Mucosa of rectum (tissue), 2 donors: ENCODE measurements around the gene TMEM200C.

Experiments used
- H3K27ac ChIP-seq, 2 donors: one replicate each; pipeline ENCODE4 v1.7.0; 2013; ENCODE audit warnings: inconsistent platforms in 2 of 2, low read depth in 2 of 2, low read length in 2 of 2
- H3K27me3 ChIP-seq, 2 donors: one replicate each; pipeline ENCODE4 v1.7.0; 2013; ENCODE audit warnings: low read length in 2 of 2; ENCODE audit not compliant: control insufficient read depth in 2 of 2, insufficient read depth in 2 of 2
- H3K36me3 ChIP-seq, 2 donors: one replicate each; pipeline ENCODE4 v1.7.0; 2013; ENCODE audit warnings: low read length in 2 of 2; ENCODE audit not compliant: control insufficient read depth in 2 of 2, insufficient read depth in 2 of 2
- H3K4me1 ChIP-seq, 2 donors: one replicate each; pipeline ENCODE4 v1.7.0; 2013; ENCODE audit warnings: low read length in 2 of 2, mild to moderate bottlenecking in 1 of 2; ENCODE audit not compliant: control insufficient read depth in 2 of 2, insufficient read depth in 2 of 2
- H3K4me3 ChIP-seq, 2 donors: one replicate each; pipeline ENCODE4 v1.7.0; 2013; ENCODE audit warnings: low read length in 2 of 2
- H3K9ac ChIP-seq, 2 donors: one replicate each; pipeline ENCODE4 v1.7.0; 2013; ENCODE audit warnings: low read length in 2 of 2, low read depth in 1 of 2, mild to moderate bottlenecking in 1 of 2
- H3K9me3 ChIP-seq, 2 donors: one replicate each; pipeline ENCODE4 v1.7.0; 2013; ENCODE audit warnings: low read length in 2 of 2; ENCODE audit not compliant: control insufficient read depth in 2 of 2
- donor health status: healthy.
- donor health status: Normal muscosa, but diverticular disease.

The TMEM200C gene

GRCh38 chr18:5914951-5915350 is 19.6 kb upstream of the TMEM200C start:
- H3K4me1 ChIP-seq: no peaks in the 10 kb centered on the region
- peaks cover 0 to 4% of the 10 kb centered on the region in 2 donors for H3K27me3 ChIP-seq
- no peak overlapping the region for H3K4me3 ChIP-seq

GRCh38 chr18:5914016-5914415 is 18.7 kb upstream of the TMEM200C start:
- no peaks in the 10 kb centered on the region for H3K9me3 ChIP-seq
- H3K27ac ChIP-seq: no peak overlapping the region
- peaks cover 0 to 4% of the 10 kb centered on the region in 2 donors for H3K27me3 ChIP-seq
- no peaks in the 10 kb centered on the region for H3K4me1 ChIP-seq
- H3K9ac ChIP-seq: no peak overlapping the region
- H3K4me3 ChIP-seq: no peak overlapping the region
- no peaks in the 10 kb centered on the region for H3K36me3 ChIP-seq

More at GRCh38 chr18:5914951-5915350, 19.6 kb upstream of the TMEM200C start:
- H3K27ac ChIP-seq: no peak overlapping the region
- no peak overlapping the region for H3K9ac ChIP-seq
- no peaks in the 10 kb centered on the region for H3K9me3 ChIP-seq
- H3K36me3 ChIP-seq: no peaks in the 10 kb centered on the region

DNA sequence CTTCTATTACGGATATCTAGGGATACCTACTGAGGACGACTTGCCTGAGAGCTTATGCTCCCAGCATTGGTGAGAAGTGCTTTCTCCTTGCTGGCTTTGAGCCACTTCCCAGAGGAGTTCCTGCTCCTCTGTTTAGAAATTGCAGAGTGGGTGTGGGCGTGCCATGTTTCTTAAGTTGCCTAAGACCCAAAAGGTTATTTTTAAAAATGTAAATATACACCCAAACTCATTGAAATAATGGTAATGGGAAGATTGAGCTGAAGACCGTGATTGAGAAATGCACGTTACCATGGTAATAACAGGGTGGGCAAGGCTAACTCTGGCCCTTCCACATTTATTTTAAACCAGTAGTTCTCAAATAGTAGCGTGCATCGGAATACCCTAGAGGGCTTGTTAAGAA is 17.2 kb upstream of the TMEM200C start:
- H3K4me1 ChIP-seq: no peaks in the 10 kb centered on the region
- H3K4me3 ChIP-seq: no peak overlapping the region
- H3K36me3 ChIP-seq: no peaks in the 10 kb centered on the region
- H3K27me3 ChIP-seq: peaks cover 0 to 4% of the 10 kb centered on the region in 2 donors
- no peaks in the 10 kb centered on the region for H3K9me3 ChIP-seq
- H3K9ac ChIP-seq: no peak overlapping the region
- H3K27ac ChIP-seq: no peak overlapping the region

GRCh38 chr18:5909125-5909524 is 13.8 kb upstream of the TMEM200C start:
- H3K4me3 ChIP-seq: no peak overlapping the region
- no peak overlapping the region for H3K9ac ChIP-seq
- H3K27ac ChIP-seq: no peak overlapping the region
- H3K36me3 ChIP-seq: no peaks in the 10 kb centered on the region
- H3K9me3 ChIP-seq: no peaks in the 10 kb centered on the region
- H3K27me3 ChIP-seq: no peaks in the 10 kb centered on the region
- no peaks in the 10 kb centered on the region for H3K4me1 ChIP-seq

DNA sequence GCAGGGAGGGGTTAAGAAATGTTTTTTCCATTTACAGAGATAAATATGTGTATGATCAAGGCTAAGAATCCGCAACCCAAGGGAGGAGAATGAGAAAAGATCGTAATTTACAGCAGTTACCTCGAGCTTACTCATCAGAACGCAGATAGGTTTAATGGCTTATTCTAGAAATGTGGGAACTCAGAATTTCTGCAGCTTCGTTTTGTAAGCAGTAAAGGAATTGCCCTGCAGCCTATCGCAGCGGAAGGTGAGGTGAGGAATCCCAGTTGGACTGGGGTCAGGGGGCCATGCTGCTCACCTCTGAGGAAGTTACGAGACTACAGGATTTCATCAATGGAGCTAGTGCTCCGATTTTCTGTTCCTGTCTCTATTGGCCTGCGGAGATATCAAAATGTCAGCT is 8.1 kb upstream of the TMEM200C start:
- peaks cover 0 to 2% of the 10 kb centered on the region in 2 donors for H3K27me3 ChIP-seq
- H3K9ac ChIP-seq: no peak overlapping the region
- no peaks in the 10 kb centered on the region for H3K4me1 ChIP-seq
- H3K4me3 ChIP-seq: no peak overlapping the region
- no peaks in the 10 kb centered on the region for H3K9me3 ChIP-seq
- H3K27ac ChIP-seq: no peak overlapping the region
- no peaks in the 10 kb centered on the region for H3K36me3 ChIP-seq

GRCh38 chr18:5900262-5900661 is 4.9 kb upstream of the TMEM200C start:
- no peak overlapping the region for H3K27ac ChIP-seq
- no peaks in the 10 kb centered on the region for H3K9me3 ChIP-seq
- H3K36me3 ChIP-seq: no peaks in the 10 kb centered on the region
- H3K9ac ChIP-seq: no peak overlapping the region
- H3K4me3 ChIP-seq: no peak overlapping the region
- peaks cover 0 to 2% of the 10 kb centered on the region in 2 donors for H3K4me1 ChIP-seq
- peaks cover 14 to 15% of the 10 kb centered on the region in 2 donors for H3K27me3 ChIP-seq

DNA sequence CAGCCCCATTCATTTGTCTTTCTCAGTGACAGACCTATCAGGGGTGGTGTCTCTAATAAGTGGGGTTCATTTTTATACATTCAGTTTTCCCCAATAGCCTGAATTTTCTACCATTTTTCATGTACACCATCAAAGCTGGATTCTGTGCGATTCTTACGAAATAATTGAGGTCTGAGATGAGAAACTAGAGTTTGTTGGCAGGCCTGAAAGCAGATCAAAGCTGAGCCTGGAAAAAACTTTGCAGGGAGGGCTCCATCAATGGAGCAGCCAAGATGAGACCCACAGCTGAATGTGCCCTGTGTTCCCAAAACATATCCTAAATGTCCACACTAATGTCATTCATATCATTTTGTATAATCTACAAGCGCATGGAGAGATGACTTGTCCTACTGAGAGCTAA is 4.5 kb upstream of the TMEM200C start:
- peaks cover 0 to 2% of the 10 kb centered on the region in 2 donors for H3K4me1 ChIP-seq
- H3K9me3 ChIP-seq: no peaks in the 10 kb centered on the region
- H3K9ac ChIP-seq: no peak overlapping the region
- no peak overlapping the region for H3K27ac ChIP-seq
- no peak overlapping the region for H3K4me3 ChIP-seq
- H3K36me3 ChIP-seq: no peaks in the 10 kb centered on the region
- peaks cover 14 to 15% of the 10 kb centered on the region in 2 donors for H3K27me3 ChIP-seq

- Histone ChIP-seq H3K4me1 (peaks cover 0 to 2% of the 10 kb centered on the region in 2 donors), H3K27ac (no peak overlapping the region), H3K36me3 (no peaks in the 10 kb centered on the region), H3K9me3 (no peaks in the 10 kb centered on the region), H3K9ac (no peak overlapping the region), H3K27me3 (peaks cover 39 to 45% of the 10 kb centered on the region in 2 donors), H3K4me3 (peak overlapping the region; percentile 26 to 41)
Observed at GRCh38 chr18:5895876-5896740, 786 bp upstream of the TMEM200C start.

- Histone ChIP-seq H3K4me1 (peaks cover 0 to 2% of the 10 kb centered on the region in 2 donors), H3K36me3 (no peaks in the 10 kb centered on the region), H3K9ac (no peak overlapping the region), H3K4me3 (peak overlapping the region in 1 of 2 donors; percentile 16), H3K27me3 (peaks cover 41 to 49% of the 10 kb centered on the region in 2 donors), H3K27ac (no peak overlapping the region), H3K9me3 (no peaks in the 10 kb centered on the region)
Observed at GRCh38 chr18:5894611-5895298, 567 bp downstream of the TMEM200C start.

DNA sequence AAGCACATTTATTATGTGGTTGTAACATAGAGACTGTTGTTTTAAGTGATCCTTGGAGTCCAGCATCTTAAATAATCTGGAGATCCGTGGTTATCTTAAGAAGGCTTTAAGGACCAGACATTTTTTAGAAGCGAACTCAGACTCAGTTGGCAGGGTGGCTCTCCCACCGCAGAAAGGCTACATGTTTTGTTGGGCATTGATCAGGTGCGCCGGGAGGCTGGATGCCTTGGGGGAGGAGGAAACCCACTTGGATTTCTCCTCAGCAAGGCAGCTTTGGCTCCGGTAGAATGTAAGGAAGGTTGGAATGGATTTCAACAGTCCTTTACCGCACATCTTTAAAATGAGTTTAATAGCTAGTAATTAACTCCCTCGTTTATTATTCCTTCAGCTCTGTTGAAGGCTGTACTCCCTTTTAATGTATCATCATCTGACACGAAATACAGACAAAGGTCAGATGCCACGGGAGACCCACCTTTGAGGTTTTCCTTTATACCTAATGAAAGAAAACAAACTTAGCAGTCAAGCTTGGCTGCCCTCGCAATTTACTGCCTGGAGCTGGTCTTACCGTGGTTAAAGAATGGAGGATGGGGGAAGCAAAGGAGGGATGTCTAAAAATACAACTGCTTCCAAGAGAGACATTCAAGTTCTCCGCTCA is 1.2 kb downstream of the TMEM200C start:
- H3K4me3 ChIP-seq: peak overlapping the region in 1 of 2 donors; percentile 16
- no peak overlapping the region for H3K9ac ChIP-seq
- H3K36me3 ChIP-seq: no peaks in the 10 kb centered on the region
- H3K4me1 ChIP-seq: peaks cover 0 to 2% of the 10 kb centered on the region in 2 donors
- H3K27ac ChIP-seq: no peak overlapping the region
- H3K27me3 ChIP-seq: peaks cover 41 to 49% of the 10 kb centered on the region in 2 donors
- H3K9me3 ChIP-seq: no peaks in the 10 kb centered on the region
